GM15510 (cell line): ENCODE data around the gene TMEM132D.

Experiments
- POLR2A ChIP-seq: IDR thresholded peaks from 3 replicates; pipeline ENCODE4 v1.6.1; 2011; ENCODE audit warnings: borderline replicate concordance; ENCODE audit not compliant: insufficient read length; ENCODE audit errors: extremely low read depth

TMEM132D gene

DNA sequence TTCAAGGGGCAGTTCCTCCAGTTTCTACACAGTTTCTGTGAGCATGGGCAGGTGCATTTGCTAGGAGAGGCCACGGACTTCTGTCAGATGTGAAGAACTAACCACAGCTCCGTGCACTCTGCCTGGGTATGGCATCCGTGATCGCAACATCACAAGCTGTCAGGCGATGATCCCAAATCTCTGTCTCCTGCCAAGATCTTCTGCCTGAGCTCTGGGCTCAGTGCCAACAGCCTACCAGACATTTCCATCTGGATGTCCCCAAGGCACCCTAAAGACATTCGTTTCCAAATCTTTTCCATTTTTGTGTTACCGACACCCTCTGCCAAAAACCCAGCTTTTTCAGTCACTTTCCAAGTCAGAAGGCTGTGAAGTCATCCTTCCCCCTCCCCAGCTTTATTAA is 758.4 kb downstream of the TMEM132D start:
- TF ChIP-seq POLR2A = no peak

DNA sequence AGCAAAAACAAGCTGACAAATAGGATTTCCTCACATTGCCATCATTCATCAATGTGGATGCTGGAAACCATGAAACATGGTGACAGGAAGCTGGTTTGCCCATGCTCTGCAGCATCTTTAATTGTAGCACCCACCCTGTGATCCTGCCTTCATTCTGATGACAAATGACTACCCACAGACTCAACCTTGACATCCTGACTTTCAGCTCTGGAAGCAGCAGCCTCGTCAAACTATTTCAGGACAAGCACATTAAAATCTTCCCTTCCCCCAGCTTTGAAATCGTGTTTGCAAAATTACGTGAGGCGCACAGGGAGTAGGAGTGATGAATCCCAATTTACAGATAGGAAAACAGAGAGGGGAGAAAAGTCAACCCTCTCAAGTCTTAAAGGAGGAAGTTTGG is 765.0 kb downstream of the TMEM132D start:
- no peak for TF ChIP-seq POLR2A

DNA sequence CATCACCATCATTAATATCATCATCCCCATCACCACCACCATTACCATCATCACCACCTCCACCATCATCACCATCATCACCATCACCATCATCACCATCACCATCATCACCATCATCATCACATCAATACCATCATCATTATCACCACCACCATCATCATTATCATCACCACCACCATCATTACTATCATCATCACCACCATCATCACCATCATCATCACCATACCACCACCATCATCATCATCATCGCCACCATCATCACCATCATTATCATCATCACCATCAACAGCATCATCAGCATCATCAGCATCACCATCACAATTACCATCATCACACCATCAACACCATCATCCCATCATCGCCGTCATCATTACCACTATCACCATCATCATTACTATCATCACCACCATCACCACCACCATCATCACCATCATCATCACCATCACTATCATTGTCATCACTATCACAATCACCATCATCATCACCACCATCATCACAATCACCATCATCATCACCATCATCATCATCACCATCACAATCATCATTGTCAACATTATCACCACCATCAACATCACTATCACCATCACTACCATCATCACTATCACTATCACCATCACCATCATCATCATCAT is 767.0 kb downstream of the TMEM132D start:
- TF ChIP-seq POLR2A = no peak

DNA sequence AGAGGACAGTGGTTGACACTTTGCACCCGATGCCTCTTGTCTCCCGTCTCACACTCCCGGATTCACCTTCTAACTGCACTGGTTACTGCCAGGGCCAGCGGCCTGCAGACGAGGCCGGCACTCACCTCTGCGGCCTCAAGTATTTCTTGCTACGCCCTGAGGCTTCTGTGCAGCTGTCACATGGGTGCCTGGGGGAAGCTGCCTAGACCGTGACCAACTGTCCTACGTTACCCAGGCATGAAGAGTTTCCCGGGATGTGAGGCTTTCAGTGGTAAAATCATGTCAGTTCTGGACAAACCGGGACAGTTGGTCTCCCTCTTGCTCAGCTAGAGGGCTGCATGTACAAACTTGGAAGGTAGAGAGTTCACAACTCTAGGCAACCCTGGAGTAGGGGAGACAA is 776.1 kb downstream of the TMEM132D start:
- TF ChIP-seq POLR2A = no peak

DNA sequence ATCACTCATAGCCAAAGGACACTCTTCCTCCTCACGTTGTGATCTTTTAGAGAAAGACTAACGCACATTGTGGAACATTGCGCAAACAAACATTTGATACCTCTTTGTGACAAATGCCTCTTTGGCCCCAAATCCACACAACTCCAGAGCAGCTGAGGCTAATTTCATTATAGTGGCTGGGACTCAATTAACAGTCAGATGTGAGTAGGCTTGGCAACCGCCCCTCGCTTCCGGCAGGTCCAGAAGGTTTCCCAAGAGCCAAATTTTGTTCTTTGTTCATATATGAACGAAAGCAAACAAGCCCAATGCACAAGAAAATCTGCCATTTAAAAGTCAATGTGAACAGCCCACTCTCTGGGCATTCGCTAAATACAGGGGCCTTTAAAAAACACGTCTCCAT is 776.6 kb downstream of the TMEM132D start:
- TF ChIP-seq POLR2A = no peak

DNA sequence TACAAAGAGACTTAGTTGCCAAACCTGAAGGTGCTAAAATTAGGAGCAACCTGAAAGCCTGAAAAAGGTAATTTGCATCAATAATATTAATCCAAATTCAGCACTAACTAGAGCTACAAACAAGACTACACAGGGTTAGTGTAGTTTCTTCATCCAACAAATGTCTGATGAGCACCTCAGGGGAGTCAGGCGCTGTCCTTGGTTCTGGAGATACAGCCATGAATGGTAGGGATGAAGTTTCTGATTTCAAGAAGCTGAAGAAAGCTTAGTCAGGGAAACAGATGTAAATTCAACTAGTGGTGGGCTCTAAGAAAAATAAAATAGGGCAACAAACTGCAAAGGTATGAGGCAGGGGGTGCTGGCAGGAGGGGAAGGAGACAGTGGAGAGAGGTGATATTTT is 784.3 kb downstream of the TMEM132D start:
- TF ChIP-seq POLR2A = no peak

DNA sequence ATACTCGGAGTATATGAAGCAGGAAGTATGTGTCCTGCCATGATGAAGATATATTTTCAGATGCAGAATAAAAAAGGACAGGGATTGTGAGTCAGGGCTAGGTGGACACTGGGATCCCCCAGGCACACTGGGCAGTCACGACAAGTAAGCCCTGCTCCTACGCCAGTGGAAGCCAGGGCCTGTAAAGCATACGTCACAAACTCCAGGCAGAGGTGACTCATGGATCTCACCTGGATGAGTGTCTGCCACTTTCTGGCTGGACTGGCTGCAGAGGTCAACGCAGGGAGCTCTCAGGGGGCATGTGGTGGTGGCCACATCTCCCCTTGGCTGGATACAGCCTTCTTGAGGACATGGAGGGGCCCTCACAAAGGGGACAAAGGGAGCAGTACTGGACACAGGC is 788.3 kb downstream of the TMEM132D start:
- no peak for TF ChIP-seq POLR2A

DNA sequence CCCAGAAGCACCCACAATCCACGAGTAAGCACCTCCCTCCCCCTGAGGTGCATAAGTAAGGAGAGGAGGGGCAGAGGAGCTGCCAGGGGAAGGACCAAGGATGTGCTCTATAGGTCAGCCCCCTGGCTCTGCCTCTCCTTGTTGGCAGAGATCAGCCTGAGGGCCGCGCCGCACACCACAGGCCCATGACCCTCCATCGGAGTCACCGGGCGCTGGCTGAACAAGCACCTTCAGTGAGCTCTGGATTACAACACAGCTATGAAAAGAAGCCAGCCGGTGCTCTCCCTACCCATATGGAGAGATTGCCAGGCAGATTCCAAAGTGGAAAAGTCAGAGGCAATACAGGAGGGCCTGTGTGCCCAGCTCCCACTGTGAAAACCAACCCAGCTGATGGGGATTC is 793.2 kb downstream of the TMEM132D start:
- TF ChIP-seq POLR2A = no peak

DNA sequence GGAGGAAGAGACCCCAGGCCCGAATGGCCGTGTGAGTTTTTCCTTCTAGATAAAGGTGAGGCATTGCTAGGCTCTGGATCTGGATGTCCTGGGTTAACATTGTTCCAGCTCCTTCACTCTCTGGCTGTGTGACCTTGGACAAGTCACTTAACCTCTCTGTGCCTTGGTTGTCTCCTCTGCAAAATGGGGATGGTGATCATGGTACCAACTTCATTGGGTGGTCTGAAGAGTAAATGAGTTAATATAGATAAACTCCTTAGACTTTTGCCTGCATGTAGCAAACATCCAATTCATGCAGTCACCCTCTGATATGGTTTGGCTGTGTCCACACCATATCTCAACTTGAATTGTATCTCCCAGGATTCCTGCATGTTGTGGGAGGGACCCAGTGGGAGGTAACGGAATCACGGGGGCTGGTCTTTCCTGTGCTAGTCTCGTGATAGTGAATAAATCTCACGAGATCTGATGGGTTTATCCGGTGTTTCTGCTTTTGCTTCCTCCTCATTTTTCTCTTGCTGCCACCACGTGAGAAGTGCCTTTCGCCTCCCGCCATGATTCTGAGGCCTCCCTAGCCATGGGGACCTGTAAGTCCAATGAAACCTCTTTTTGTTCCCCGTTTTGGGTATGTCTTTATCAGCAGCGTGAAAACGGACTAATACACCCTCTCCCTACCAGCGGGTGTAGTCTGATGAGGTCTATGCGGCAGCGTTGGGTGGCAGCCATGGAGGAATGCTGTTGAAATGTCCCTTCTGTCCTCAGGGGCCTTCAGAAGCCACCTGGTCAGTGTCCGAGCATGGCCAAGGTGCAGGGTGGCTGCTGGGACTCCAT is 794.4 kb downstream of the TMEM132D start:
- no peak for TF ChIP-seq POLR2A

DNA sequence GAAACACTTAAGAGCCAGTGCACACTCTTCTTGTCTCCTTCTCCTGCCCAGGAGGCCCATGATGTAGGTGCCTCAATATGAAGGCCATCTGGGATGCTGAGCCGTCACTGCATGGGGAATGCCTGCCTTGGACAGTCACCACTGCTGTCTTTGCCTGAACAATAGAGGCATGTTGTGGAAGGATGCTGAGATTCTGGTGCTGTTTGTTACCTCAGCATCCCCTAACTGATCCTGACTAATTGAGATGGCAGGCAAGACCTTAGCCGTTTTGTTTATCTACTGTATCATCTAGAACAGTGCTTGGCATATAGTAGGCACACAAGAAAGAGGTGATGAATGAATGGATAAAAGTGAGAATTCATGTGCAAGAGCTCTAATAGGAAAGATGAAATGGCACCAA is 797.1 kb downstream of the TMEM132D start:
- no peak for TF ChIP-seq POLR2A

DNA sequence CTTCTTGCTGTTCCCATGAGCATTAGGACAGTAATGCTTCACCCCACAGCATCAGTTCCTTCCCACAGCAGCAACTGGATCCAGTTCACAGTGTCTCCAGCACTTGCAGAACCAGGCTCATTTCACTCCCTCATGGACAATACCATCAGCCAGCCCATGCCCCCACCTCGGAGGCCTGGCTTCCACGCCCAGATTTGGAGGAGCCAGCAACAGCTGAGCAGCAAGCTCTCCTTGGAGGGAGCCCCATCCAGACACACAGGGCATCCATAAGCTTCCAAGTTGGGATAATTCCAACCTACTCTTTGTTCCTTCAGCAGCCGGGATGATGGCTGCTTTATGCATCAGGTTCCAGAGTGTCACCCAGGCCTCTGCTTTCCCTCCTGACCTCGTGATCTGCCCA is 800.6 kb downstream of the TMEM132D start:
- TF ChIP-seq POLR2A = no peak

DNA sequence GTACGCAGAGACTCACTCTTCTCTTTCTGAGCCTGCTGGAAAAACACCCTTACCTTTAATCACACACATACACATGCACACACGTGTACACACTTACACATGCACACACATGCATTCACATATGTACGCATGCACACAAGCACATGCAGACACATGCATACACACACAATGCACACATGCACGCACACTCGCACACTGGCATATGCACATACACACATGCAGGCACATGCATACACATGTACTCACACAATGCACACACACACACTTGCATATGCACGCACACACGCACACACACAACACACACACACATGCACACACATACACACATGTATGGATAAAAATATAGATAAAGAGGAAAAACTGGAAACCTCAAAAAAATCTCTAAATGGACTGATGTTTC is 801.6 kb downstream of the TMEM132D start:
- TF ChIP-seq POLR2A = no peak

DNA sequence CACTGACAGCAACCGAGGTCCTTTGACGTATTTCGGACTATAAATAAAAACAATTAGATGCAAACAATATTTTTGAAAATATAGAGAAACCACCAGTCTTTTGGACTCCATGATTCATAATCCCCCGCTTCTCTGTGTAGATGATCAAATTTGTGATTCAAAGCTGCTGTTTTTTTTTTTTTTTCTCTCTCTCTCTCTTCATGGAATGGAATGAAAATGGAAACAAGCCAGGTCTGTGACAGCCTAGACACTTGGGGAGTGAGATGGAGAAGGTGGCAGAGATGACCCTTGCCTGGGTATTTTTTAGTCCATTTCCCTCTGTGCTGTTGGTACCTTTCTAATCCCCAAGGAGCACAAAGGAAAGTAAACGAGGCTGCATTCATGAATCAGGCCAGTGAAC is 802.0 kb downstream of the TMEM132D start:
- TF ChIP-seq POLR2A = no peak

DNA sequence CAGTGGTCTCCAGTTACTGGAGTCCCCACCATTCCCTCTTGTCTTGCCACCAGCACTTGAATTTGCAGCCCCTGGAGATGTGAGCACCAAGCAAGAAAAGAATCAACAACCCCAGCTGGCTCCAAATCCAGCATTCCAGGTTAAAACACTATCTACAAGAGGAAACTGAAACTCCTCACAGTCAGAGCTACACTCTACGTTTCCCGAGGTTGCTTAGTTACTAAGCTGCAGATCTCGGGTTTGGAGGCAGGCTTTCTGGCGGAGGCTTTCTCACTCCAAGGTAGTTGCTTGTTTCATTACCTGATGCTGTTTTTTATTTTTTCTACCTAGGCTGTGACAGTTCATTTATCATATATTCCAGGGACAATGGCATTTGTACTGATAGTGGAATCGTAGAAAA is 802.4 kb downstream of the TMEM132D start:
- no peak for TF ChIP-seq POLR2A

DNA sequence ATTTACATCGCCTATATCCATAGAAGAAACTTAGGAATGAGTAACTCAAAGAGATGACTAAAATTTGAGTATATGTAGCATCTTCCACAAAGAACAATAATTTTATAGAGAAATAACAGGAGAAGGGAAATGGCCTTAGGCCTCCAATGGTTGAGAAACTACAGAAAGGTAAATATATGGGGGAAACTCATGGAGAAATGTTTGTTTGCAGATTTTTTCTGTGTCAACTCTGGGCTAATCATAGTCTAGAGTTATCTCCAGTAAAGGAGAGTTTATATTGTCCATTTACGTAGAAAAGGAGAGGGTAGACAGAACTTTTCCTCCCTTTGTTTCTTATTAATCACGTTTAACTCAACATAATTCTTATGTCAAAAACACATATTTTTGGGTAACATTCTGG is 806.4 kb downstream of the TMEM132D start:
- TF ChIP-seq POLR2A = no peak

DNA sequence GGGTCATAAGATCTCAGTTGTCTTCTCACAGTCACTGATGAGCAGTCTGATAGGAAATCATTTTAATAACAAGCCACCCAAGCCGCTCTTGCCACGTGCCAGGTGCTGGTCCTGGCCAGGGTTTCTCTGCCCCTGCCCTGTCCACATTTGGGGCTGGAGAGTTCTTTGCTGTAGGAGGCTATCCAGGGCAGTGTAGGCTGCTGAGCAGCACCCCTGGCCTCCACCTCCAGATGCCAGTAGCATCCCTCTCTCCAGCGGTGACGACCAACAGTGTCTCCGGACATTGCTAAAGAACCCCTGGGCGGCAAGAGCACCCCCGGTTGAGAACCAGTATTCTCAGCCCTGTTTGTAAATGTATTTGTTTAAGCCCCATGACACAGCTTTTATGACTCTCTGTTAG is 806.9 kb downstream of the TMEM132D start:
- no peak for TF ChIP-seq POLR2A

DNA sequence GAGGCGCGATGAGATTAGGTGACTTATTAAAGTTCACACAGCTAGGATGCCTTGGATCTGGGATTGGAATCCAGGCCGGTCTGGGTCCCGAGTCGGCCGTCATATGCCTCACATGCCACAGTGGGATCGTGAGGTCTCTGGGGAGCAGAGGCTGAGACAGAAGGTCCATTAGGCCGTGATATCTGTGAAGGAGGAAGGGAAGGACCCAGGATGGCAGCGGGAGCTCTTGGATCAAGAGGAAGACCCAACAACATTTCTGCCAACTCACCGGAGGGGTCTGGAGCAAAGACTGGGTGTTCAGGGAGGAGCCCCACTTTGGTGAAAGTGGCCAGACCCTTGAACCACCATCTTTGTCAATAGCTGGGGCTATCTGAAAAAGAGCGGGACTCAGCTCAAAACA is 807.6 kb downstream of the TMEM132D start:
- TF ChIP-seq POLR2A = no peak

DNA sequence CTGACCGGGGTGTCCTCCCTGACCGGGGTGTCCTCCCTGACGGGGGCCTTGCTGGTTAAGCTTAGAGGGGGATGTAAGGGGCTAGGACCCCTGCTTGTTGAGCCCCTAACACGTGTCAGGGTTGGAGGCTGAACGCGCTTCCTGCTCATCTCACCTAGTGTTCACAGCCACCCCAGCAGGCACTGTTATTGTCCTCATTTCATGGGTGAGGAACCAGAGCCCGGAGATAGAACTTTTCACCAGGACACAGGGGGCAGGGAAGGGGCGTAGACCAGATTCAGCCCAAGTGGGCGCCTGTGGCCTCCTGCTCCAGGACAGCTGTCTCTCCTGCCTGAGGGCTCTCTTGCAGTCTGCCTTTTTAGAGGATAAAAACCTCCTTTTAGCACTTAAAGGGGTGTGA is 814.2 kb downstream of the TMEM132D start:
- TF ChIP-seq POLR2A = no peak
